Inflammatory macrophage (primary cell): ENCODE results near the gene AKAP3.

ENCODE experiments used
- DNase-seq, 2 donors: peaks; one replicate each; pipeline ENCODE4 v3.0.0-alpha.2; 2020 to 2022
- total RNA-seq, 18 experiments: gene quantifications; one replicate each; lab custom pipeline; 2026; ENCODE audit warnings: mixed read lengths in 6 of 18, inconsistent platforms in 2 of 18; lab: John Stamatoyannopoulos, UW

AKAP3 gene
- total RNA-seq, result 0.30 to 1.8 (median 0.87) reads per million in 18 experiments

GRCh38 chr12:4648501-4649357 lies at the start of gene AKAP3, which contains the start of gene NDUFA9:
AKAP3 (minus strand) TSS chr12:4649051; CDS start chr12:4638196, 10,855 bp downstream.
NDUFA9 (plus strand) TSS chr12:4649114; CDS start chr12:4649127, 13 bp downstream.
- DNase-seq, result peak; percentile 83 to 88

- DNase-seq, result no peak
Observed at GRCh38 chr12:4690760-4691159, 41.9 kb upstream of the AKAP3 start.

GRCh38 chr12:4685317-4685716 lies 36.5 kb upstream of the AKAP3 start:
- no peak for DNase-seq

- DNase-seq, result no peak
Observed at GRCh38 chr12:4681732-4682131, 32.9 kb upstream of the AKAP3 start.

- DNase-seq, result no peak
Observed at GRCh38 chr12:4679711-4680110, 30.9 kb upstream of the AKAP3 start.

GRCh38 chr12:4665236-4665635 lies 16.4 kb upstream of the AKAP3 start:
- DNase-seq, result no peak

GRCh38 chr12:4663971-4664505 lies 15.2 kb upstream of the AKAP3 start:
- peak in 1 of 2 donors; percentile 45 for DNase-seq

- DNase-seq, result no peak
Observed at GRCh38 chr12:4653691-4654090, 4.8 kb upstream of the AKAP3 start.

- no peak for DNase-seq
Observed at GRCh38 chr12:4653257-4653656, 4.4 kb upstream of the AKAP3 start.

GRCh38 chr12:4649358-4649661 lies 459 bp upstream of the AKAP3 start:
- DNase-seq, result no peak

- DNase-seq, result peak; percentile 59 to 67
Observed at GRCh38 chr12:4648104-4648500, 749 bp downstream of the AKAP3 start.

GRCh38 chr12:4645023-4645422 lies 3.8 kb downstream of the AKAP3 start:
- DNase-seq, result no peak

- no peak for DNase-seq
Observed at GRCh38 chr12:4643747-4644146, 5.1 kb downstream of the AKAP3 start.

- no peak for DNase-seq
Observed at GRCh38 chr12:4630262-4630661, 18.6 kb downstream of the AKAP3 start.

- no peak for DNase-seq
Observed at GRCh38 chr12:4628406-4628805, 20.4 kb downstream of the AKAP3 start.

GRCh38 chr12:4626543-4626942 lies 22.3 kb downstream of the AKAP3 start:
- DNase-seq, result no peak

GRCh38 chr12:4621511-4621910 lies 27.3 kb downstream of the AKAP3 start:
- no peak for DNase-seq

- DNase-seq, result no peak
Observed at GRCh38 chr12:4615667-4616066, 33.2 kb downstream of the AKAP3 start.

GRCh38 chr12:4610481-4610880 lies 38.4 kb downstream of the AKAP3 start:
- DNase-seq, result no peak

- no peak for DNase-seq
Observed at GRCh38 chr12:4609071-4609470, 39.8 kb downstream of the AKAP3 start.

- DNase-seq, result no peak
Observed at GRCh38 chr12:4607056-4607455, 41.8 kb downstream of the AKAP3 start.

GRCh38 chr12:4604684-4605193 lies 44.1 kb downstream of the AKAP3 start:
- DNase-seq, result peak; percentile 90 to 92

GRCh38 chr12:4603946-4604345 lies 44.9 kb downstream of the AKAP3 start:
- DNase-seq, result no peak

- DNase-seq, result no peak
Observed at GRCh38 chr12:4603421-4603820, 45.4 kb downstream of the AKAP3 start.
